IMR-90 (cell line): Measurements from ENCODE around the gene TMED10. TPM values are rescaled to one million over a fixed set of nuclear protein-coding genes. Genes with fewer than 3 reads are reported as not detected.

Experiments used
- ATAC-seq: fragments of 200-7000 bp; cut with Tn5 transposase; 2 replicates; pipeline ENCODE4 v1.9.1; 2020; ENCODE audit warnings: low read depth, mild to moderate bottlenecking, moderate library complexity
- BruUV-seq: library from RNA; stranded (reverse); fragments of 400-500 nt; replicated peaks from 2 replicates; lab custom pipeline; 2021; lab: Mats Ljungman, UMichigan
- CTCF ChIA-PET: fragments of 300-600 bp; formaldehyde crosslinking; extraction: SDS; loops from one replicate; lab custom pipeline; 2021; ENCODE audit warnings: antibody characterized with exemption; lab: Yijun Ruan, JAX
- POLR2A ChIA-PET: fragments of 300-600 bp; sonication (Branson Sonifier 250); formaldehyde crosslinking; loops from one replicate; lab custom pipeline; 2022; ENCODE audit warnings: antibody characterized with exemption; ENCODE audit not compliant: unreplicated experiment; lab: Charles Lee
- DNase-seq: peaks from one replicate; pipeline ENCODE4 v3.0.0; 2013
- H2AFZ ChIP-seq: replicated peaks from 2 replicates; pipeline ENCODE3; 2013; ENCODE audit warnings: low read length, mild to moderate bottlenecking; ENCODE audit not compliant: poor library complexity
- H2AK5ac ChIP-seq: 2 replicates; pipeline ENCODE4 v1.6.1; 2013; ENCODE audit warnings: low read depth, low read length, inconsistent platforms
- H2AK9ac ChIP-seq: replicated peaks from 2 replicates; pipeline ENCODE3; 2013; ENCODE audit warnings: mild to moderate bottlenecking, low read depth, low read length, moderate library complexity; ENCODE audit not compliant: poor library complexity
- H2BK120ac ChIP-seq: 2 replicates; pipeline ENCODE4 v1.6.1; 2013; ENCODE audit warnings: low read depth, low read length, inconsistent platforms
- H2BK15ac ChIP-seq: 3 replicates; pipeline ENCODE4 v1.6.1; 2013; ENCODE audit warnings: low read depth, low read length, inconsistent platforms
- H2BK20ac ChIP-seq: 2 replicates; pipeline ENCODE4 v1.6.1; 2013; ENCODE audit warnings: low read depth, mild to moderate bottlenecking, inconsistent platforms, low read length, moderate library complexity
- H2BK5ac ChIP-seq: 2 replicates; pipeline ENCODE4 v1.6.1; 2013; ENCODE audit warnings: mild to moderate bottlenecking, low read depth, low read length, inconsistent platforms; ENCODE audit not compliant: poor library complexity, severe bottlenecking
- H3K14ac ChIP-seq: replicated peaks from 2 replicates; pipeline ENCODE4 v1.6.1; 2013; ENCODE audit warnings: low read depth, low read length, inconsistent platforms
- H3K18ac ChIP-seq: 2 replicates; pipeline ENCODE4 v1.6.1; 2013; ENCODE audit warnings: low read depth, low read length, control low read depth
- H3K23ac ChIP-seq: 2 replicates; pipeline ENCODE4 v1.6.1; 2013; ENCODE audit warnings: low read depth, low read length, inconsistent platforms
- H3K27ac ChIP-seq: 2 replicates; pipeline ENCODE4 v1.5.1; 2013; ENCODE audit warnings: mild to moderate bottlenecking, control low read depth, low read length; ENCODE audit not compliant: insufficient read depth
- H3K27me3 ChIP-seq: 2 replicates; pipeline ENCODE4 v1.6.1; 2013; ENCODE audit warnings: low read length; ENCODE audit not compliant: control insufficient read depth, insufficient read depth
- H3K36me3 ChIP-seq: 2 replicates; pipeline ENCODE4 v1.6.1; 2013; ENCODE audit warnings: low read length, mixed read lengths; ENCODE audit not compliant: control insufficient read depth, insufficient read depth
- H3K4ac ChIP-seq: 2 replicates; pipeline ENCODE4 v1.6.1; 2013; ENCODE audit warnings: low read depth, low read length, inconsistent platforms
- H3K4me1 ChIP-seq: 2 replicates; pipeline ENCODE4 v1.6.1; 2013; ENCODE audit warnings: low read length, mixed read lengths; ENCODE audit not compliant: control insufficient read depth, insufficient read depth
- H3K4me2 ChIP-seq: 2 replicates; pipeline ENCODE4 v1.6.1; 2013; ENCODE audit warnings: low read depth, mild to moderate bottlenecking, control low read depth, low read length, moderate library complexity
- H3K4me3 ChIP-seq: 2 replicates; pipeline ENCODE4 v1.5.1; 2013; ENCODE audit warnings: low read depth, mild to moderate bottlenecking, control low read depth, low read length, moderate library complexity; ENCODE audit not compliant: insufficient read depth
- H3K56ac ChIP-seq: 2 replicates; pipeline ENCODE4 v1.6.1; 2013; ENCODE audit warnings: low read length, inconsistent platforms; ENCODE audit not compliant: insufficient read depth; ENCODE audit errors: extremely low read depth
- H3K79me1 ChIP-seq, 2 experiments: 2 replicates each; pipeline ENCODE4 v1.6.1; 2013; ENCODE audit warnings: low read length in 2 of 2, inconsistent platforms in 1 of 2, low read depth in 1 of 2
- H3K9ac ChIP-seq: 2 replicates; pipeline ENCODE4 v1.6.1; 2013; ENCODE audit warnings: low read depth, low read length, control low read depth
- H3K9me1 ChIP-seq: 2 replicates; pipeline ENCODE4 v1.6.1; 2013; ENCODE audit warnings: low read length, inconsistent platforms; ENCODE audit not compliant: insufficient read depth
- H3K9me3 ChIP-seq: 2 replicates; pipeline ENCODE4 v1.6.1; 2013; ENCODE audit warnings: low read length; ENCODE audit not compliant: control insufficient read depth, insufficient read depth
- H4K20me1 ChIP-seq: 2 replicates; pipeline ENCODE4 v1.6.1; 2013; ENCODE audit warnings: low read length, inconsistent platforms; ENCODE audit not compliant: insufficient read depth
- H4K5ac ChIP-seq: 2 replicates; pipeline ENCODE4 v1.6.1; 2013; ENCODE audit warnings: mild to moderate bottlenecking, low read depth, low read length, control low read depth
- H4K8ac ChIP-seq, 2 experiments: 2 replicates each; pipeline ENCODE4 v1.6.1; 2013; ENCODE audit warnings: low read depth in 2 of 2, low read length in 2 of 2, control low read depth in 1 of 2, inconsistent platforms in 1 of 2
- H4K91ac ChIP-seq: 2 replicates; pipeline ENCODE4 v1.6.1; 2013; ENCODE audit warnings: low read depth, low read length, inconsistent platforms; ENCODE audit not compliant: insufficient read depth
- BHLHE40 ChIP-seq: fragments of 150-350 bp; IDR thresholded peaks from 2 replicates; pipeline ENCODE4 v1.6.1; 2016; ENCODE audit warnings: mild to moderate bottlenecking, low read depth, low read length
- CHD1 ChIP-seq: IDR thresholded peaks from 2 replicates; pipeline ENCODE4 v1.6.1; 2012; ENCODE audit warnings: low read depth, low read length, improper control_type of control experiment
- CTCF ChIP-seq: conservative IDR thresholded peaks from 2 replicates; pipeline ENCODE4 v1.5.1; 2012; ENCODE audit warnings: mild to moderate bottlenecking, low read depth, low read length, improper control_type of control experiment
- MXI1 ChIP-seq: IDR thresholded peaks from 2 replicates; pipeline ENCODE4 v1.6.1; 2012; ENCODE audit warnings: low read depth, mild to moderate bottlenecking, low read length, moderate library complexity, borderline replicate concordance
- POLR2A ChIP-seq: IDR thresholded peaks from 2 replicates; pipeline ENCODE4 v1.6.1; 2012; ENCODE audit warnings: mild to moderate bottlenecking, low read depth, low read length
- RFX5 ChIP-seq: IDR thresholded peaks from 2 replicates; pipeline ENCODE4 v1.8.0; 2012; ENCODE audit warnings: low read depth, mild to moderate bottlenecking, low read length, moderate library complexity
- SMC3 ChIP-seq: fragments of 150-350 bp; IDR thresholded peaks from 2 replicates; pipeline ENCODE4 v1.6.1; 2016; ENCODE audit warnings: low read depth, mild to moderate bottlenecking, antibody characterized with exemption, low read length, moderate library complexity
- WGBS, 2 experiments: methylation state at CpG; one replicate each; pipeline versions ENCODE4 v1.1.5 to v1.1.7; 2013; ENCODE audit warnings: missing lambda C conversion rate in 2 of 2; ENCODE audit not compliant: insufficient read length in 1 of 2; ENCODE audit errors: extremely low coverage in 2 of 2; 5-methylcytosine and 5-hydroxymethylcytosine counted together
- dilution Hi-C: fragments of 300-500 bp; cut with HindIII; formaldehyde crosslinking; loops from one replicate; pipeline ENCODE4 v1.14.3; 2018; ENCODE audit warnings: low sequenced_read_pairs; ENCODE audit not compliant: unreplicated experiment
- in situ Hi-C: fragments of 300-500 bp; cut with MboI; formaldehyde crosslinking; loops from 3 replicates; pipeline ENCODE4 v1.14.3; 2019; ENCODE audit warnings: low sequenced_read_pairs, inconsistent platforms, mixed read lengths
- intact Hi-C: fragments of 100-400 bp; cut with micrococcal nuclease; formaldehyde crosslinking; loops from 2 replicates; pipeline ENCODE4 v1.10.0; 2022
- polyA plus RNA-seq, 3 experiments: library from polyadenylated mRNA; depleted of rRNA; stranded (reverse); fragments of >200 nt; gene quantifications; 2 replicates each; pipeline ENCODE4 v1.2.3, GENCODE V29; 2012; ENCODE audit warnings: low replicate concordance in 1 of 3
- total RNA-seq: library from RNA; depleted of rRNA; stranded (reverse); fragments of >200 nt; gene quantifications from 2 replicates; pipeline ENCODE4 v1.2.3, GENCODE V29; 2012

The TMED10 gene
- total and polyA plus RNA-seq, 2 of the 4 experiments (the other 2 are of a cell fraction) = 254 to 441 TPM

GRCh38 chr14:75213172-75213571, 36.8 kb upstream of the TMED10 start:
- in situ Hi-C loops (no loop called here), intact Hi-C loops (no loop called here), dilution Hi-C loops (no loop called here)
- H3K4me3 ChIP-seq = no peak overlapping the region
- ATAC-seq = no peak
- H2AK9ac ChIP-seq = no peak overlapping the region
- no peak overlapping the region for H2BK15ac ChIP-seq
- H3K9me3 ChIP-seq = no peaks in the 10 kb centered on the region
- CTCF ChIA-PET = interaction anchor here (0.6 kb wide), 1 partner anchor 49 kb away, joined by 3 read pairs; no protein-coding TSS in a partner anchor
- peak overlapping the region; percentile 76 for H2AFZ ChIP-seq
- no peak overlapping the region for H4K5ac ChIP-seq
- H4K20me1 ChIP-seq = no peaks in the 10 kb centered on the region
- no peak overlapping the region for H2BK20ac ChIP-seq
- DNase-seq = peak; percentile 37
- TF ChIP-seq POLR2A = no peak
- TF ChIP-seq MXI1 = no peak
- no peak for TF ChIP-seq SMC3
- TF ChIP-seq BHLHE40 = no peak
- TF ChIP-seq CHD1 = no peak
- TF ChIP-seq CTCF = no peak
- TF ChIP-seq RFX5 = no peak
- H2AK5ac ChIP-seq = no peak overlapping the region
- no peak overlapping the region for H2BK5ac ChIP-seq
- H3K36me3 ChIP-seq = no peaks in the 10 kb centered on the region
- no peak overlapping the region for H3K56ac ChIP-seq
- no peak overlapping the region for H3K9ac ChIP-seq
- H3K79me1 ChIP-seq = no peaks in the 10 kb centered on the region
- no peak overlapping the region for H4K8ac ChIP-seq
- POLR2A ChIA-PET = no interaction called here
- H3K4me1 ChIP-seq = no peaks in the 10 kb centered on the region
- H3K23ac ChIP-seq = no peak overlapping the region
- H4K91ac ChIP-seq = no peak overlapping the region
- no CpG with 5 or more reads among the region's 4 CpGs for WGBS, 2 experiments
- no peak overlapping the region for H2BK120ac ChIP-seq
- H3K14ac ChIP-seq = no peak overlapping the region
- H3K4me2 ChIP-seq = no peak overlapping the region
- no TSS peak for BruUV-seq
- no peaks in the 10 kb centered on the region for H3K27me3 ChIP-seq
- no peak overlapping the region for H3K27ac ChIP-seq
- 0 out of 2 replicates have a peak overlapping the region, but pooled peaks have one; percentile 20 for H3K4ac ChIP-seq
- H3K18ac ChIP-seq = no peak overlapping the region
- no peaks in the 10 kb centered on the region for H3K9me1 ChIP-seq
